Measurements from ENCODE around the gene RNF19B.

RNF19B gene

GRCh38 chr1:32917521-32917920 is 47.1 kb downstream of the RNF19B start:
- TF ChIP-seq, protein P1, sequence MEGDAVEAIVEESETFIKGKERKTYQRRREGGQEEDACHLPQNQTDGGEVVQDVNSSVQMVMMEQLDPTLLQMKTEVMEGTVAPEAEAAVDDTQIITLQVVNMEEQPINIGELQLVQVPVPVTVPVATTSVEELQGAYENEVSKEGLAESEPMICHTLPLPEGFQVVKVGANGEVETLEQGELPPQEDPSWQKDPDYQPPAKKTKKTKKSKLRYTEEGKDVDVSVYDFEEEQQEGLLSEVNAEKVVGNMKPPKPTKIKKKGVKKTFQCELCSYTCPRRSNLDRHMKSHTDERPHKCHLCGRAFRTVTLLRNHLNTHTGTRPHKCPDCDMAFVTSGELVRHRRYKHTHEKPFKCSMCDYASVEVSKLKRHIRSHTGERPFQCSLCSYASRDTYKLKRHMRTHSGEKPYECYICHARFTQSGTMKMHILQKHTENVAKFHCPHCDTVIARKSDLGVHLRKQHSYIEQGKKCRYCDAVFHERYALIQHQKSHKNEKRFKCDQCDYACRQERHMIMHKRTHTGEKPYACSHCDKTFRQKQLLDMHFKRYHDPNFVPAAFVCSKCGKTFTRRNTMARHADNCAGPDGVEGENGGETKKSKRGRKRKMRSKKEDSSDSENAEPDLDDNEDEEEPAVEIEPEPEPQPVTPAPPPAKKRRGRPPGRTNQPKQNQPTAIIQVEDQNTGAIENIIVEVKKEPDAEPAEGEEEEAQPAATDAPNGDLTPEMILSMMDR (IDR thresholded peaks at IDR 0.05), result no peak
- TF ChIP-seq ZFX (IDR thresholded peaks at IDR 0.05; ENCODE audit: borderline replicate concordance), result no peak
- H3K27ac ChIP-seq, result no peak overlapping the region

DNA sequence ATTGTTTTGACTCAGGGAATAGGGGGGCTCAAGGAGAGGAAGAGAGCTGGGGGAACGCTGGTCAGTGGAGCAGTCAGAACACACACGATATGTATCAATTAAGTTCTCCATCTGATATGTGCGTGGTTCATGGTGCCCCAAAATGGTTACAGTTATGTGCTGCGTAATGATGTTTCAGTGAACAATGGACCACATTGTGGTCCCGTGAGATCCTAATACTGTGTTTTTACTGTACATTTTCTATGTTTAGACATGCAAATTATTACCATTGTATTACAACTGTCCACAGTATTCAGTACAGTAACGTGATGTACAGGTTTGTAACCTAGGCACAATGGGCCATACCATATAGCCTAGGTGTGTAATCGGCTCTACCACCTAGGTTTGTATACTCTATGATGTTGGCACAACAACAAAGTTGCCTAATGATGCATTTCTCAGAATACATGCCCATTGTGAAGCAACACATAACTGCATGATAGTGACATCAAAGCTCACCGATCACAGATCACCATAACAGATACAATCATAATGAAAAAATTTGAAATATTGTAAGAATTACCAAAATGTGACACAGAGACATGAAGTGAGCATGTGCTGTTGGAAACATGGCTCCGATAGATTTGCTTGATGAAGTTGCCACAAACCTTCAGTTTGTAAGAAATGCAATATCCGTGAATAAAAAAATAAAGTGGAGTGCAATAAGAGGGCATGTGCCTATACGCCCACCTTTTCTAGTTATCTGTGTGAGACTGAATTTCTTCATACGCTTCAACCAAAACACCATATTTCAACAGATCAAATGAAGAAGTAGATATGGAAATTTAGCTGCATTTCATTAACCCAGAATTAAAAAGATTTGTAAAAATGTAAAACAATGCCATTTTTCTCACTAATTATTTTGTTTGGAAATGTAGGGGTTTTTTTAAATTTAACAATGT is 48.6 kb downstream of the RNF19B start:
- H3K27ac ChIP-seq, result no peak overlapping the region
- TF ChIP-seq, protein P1 (IDR thresholded peaks at IDR 0.05), result no peak
- no peak for TF ChIP-seq ZFX (IDR thresholded peaks at IDR 0.05; ENCODE audit: borderline replicate concordance)

DNA sequence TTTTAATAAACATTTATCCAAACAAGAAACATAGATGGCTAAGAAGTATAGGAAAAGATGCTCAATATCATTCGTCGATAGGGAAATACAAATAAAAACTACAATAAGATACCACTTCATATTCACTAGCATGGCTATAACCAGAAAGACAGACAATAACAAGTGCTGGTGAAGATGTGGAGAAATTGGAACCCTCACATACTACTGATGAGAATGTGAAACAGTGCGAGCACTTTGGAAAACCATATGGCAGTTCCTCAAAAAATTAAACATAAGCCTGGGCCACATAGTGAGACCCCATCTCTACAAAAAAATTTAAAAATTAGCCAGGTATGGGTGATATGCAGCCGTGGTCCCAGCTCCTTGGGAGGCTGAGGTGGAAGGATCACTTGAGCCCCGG is 54.3 kb downstream of the RNF19B start:
- H3K27ac ChIP-seq, result no peak overlapping the region
- TF ChIP-seq, protein P1 (IDR thresholded peaks at IDR 0.05), result no peak
- no peak for TF ChIP-seq ZFX (IDR thresholded peaks at IDR 0.05; ENCODE audit: borderline replicate concordance)

DNA sequence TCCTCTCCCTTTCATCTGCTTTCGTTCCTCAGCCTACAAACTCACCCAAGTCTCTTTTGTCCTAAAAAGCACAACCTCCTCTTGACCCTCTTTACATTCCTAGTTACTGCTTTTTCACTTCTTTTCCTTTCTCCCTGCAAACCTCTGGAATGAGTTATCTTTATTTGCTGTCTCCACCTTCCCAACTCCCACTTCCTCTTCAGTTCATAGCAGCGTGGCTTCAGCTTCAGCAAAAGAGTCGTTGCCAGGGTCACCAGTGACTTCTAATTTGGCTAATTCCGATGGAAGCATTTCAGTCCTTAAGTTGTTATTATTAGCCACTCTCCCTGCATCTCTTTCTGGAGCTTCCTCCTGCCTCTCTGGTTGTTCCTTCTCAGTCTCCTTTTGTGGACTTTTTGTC is 57.2 kb downstream of the RNF19B start:
- TF ChIP-seq, protein P1 (IDR thresholded peaks at IDR 0.05), result no peak
- TF ChIP-seq ZFX (IDR thresholded peaks at IDR 0.05; ENCODE audit: borderline replicate concordance), result no peak
- peak overlapping the region; percentile 89 for H3K27ac ChIP-seq

DNA sequence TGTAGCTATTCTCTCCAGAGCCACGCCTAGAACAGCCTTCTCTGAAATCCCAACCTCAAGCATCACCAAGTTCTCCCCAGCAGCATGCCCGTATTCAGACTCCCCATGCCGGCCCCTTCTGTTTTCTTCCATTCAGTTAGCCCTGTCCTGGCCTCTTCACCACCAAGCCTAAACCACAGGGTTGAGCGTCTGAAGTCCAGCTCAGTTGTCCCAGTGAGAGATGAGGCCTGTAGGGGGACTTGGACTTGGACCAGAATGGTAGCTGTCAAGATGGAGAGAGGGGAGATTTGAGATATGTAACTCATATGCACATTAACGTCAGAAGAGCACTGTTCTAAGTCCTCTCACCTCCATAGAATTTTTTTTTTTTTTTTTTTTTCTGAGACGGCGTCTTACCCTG is 58.0 kb downstream of the RNF19B start:
- H3K27ac ChIP-seq, result peak overlapping the region; percentile 89
- TF ChIP-seq ZFX (IDR thresholded peaks at IDR 0.05; ENCODE audit: borderline replicate concordance), result no peak
- TF ChIP-seq, protein P1 (IDR thresholded peaks at IDR 0.05), result no peak

GRCh38 chr1:32905588-32905987 is 59.0 kb downstream of the RNF19B start:
- H3K27ac ChIP-seq, result peak overlapping the region; percentile 89

- peak overlapping the region; percentile 89 for H3K27ac ChIP-seq
- TF ChIP-seq ZFX (IDR thresholded peaks at IDR 0.05; ENCODE audit: borderline replicate concordance), result no peak
- TF ChIP-seq, protein P1 (IDR thresholded peaks at IDR 0.05), result no peak
Measured at GRCh38 chr1:32904797-32905196, 59.8 kb downstream of the RNF19B start.
